ENCODE measurements around the gene CCDC91. TPM values are rescaled to one million over a fixed set of nuclear protein-coding genes. Genes with fewer than 3 reads are reported as not detected.
"Not testable (repeated sequence)": the region's sequence is repeated elsewhere in the genome, so short reads cannot be mapped to it uniquely, and the experiment has no call there.

Gene CCDC91
- total RNA-seq, 1 experiment from 2014 or later: 26.8 TPM

- CTCF ChIA-PET: no interaction called here
- H3K9me3 ChIP-seq (ENCODE audit: low read depth, low read length, poor library complexity, severe bottlenecking): no peaks in the 10 kb centered on the region
- no TSS peak for BruUV-seq (replicated peaks)
- H3K36me3 ChIP-seq (ENCODE audit: insufficient read depth, low read length, poor library complexity, severe bottlenecking): no peaks in the 10 kb centered on the region
- DNase-seq (ENCODE audit: low spot score): no peak
- H3K4me3 ChIP-seq (ENCODE audit: low read depth, low read length, poor library complexity, severe bottlenecking): no peak overlapping the region
- TF ChIP-seq EZH2 (IDR thresholded peaks at IDR 0.05; ENCODE audit: borderline replicate concordance, low read depth, low read length, poor library complexity, severe bottlenecking): no peak
- TF ChIP-seq, protein P1, sequence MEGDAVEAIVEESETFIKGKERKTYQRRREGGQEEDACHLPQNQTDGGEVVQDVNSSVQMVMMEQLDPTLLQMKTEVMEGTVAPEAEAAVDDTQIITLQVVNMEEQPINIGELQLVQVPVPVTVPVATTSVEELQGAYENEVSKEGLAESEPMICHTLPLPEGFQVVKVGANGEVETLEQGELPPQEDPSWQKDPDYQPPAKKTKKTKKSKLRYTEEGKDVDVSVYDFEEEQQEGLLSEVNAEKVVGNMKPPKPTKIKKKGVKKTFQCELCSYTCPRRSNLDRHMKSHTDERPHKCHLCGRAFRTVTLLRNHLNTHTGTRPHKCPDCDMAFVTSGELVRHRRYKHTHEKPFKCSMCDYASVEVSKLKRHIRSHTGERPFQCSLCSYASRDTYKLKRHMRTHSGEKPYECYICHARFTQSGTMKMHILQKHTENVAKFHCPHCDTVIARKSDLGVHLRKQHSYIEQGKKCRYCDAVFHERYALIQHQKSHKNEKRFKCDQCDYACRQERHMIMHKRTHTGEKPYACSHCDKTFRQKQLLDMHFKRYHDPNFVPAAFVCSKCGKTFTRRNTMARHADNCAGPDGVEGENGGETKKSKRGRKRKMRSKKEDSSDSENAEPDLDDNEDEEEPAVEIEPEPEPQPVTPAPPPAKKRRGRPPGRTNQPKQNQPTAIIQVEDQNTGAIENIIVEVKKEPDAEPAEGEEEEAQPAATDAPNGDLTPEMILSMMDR (conservative IDR thresholded peaks at IDR 0.05; ENCODE audit: low read depth, low read length): no peak
- H3K4me1 ChIP-seq (ENCODE audit: insufficient read depth, low read length, poor library complexity, severe bottlenecking): no peaks in the 10 kb centered on the region
- no peaks in the 10 kb centered on the region for H3K27me3 ChIP-seq (replicated peaks; ENCODE audit: insufficient read depth, low read depth, low read length, poor library complexity)
- H3K27ac ChIP-seq (ENCODE audit: low read depth, low read length, poor library complexity, severe bottlenecking): no peak overlapping the region
- intact Hi-C loops (cut with micrococcal nuclease; ENCODE audit: unreplicated experiment): no loop called here
- POLR2A ChIA-PET (ENCODE audit: low non-redundant PET): no interaction called here
These were observed 273.1 kb downstream of the CCDC91 start for GRCh38 chr12:28463396-28463795.

DNA sequence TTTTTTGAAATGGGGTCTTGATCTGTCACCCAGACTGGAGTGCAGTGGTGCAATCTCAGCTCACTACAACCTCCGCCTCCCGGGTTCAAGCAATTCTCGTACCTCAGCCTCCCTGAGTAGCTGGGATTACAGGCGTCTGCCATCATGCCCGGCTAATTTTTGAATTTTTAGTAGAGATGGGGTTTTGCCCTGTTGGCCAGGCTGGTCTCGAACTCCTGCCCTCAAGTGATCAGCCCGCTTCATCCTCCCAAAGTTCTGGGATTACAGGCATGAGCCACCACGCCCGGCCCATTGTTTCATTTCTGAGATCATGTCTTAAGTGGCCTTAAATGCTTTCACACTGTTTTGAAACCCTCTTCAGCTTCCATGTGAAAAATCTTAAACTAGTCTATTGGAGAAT, 281.5 kb downstream of the CCDC91 start:
- DNase-seq (ENCODE audit: low spot score); CTCF ChIA-PET; H3K9me3 ChIP-seq (ENCODE audit: low read depth, low read length, poor library complexity, severe bottlenecking); intact Hi-C loops (cut with micrococcal nuclease; ENCODE audit: unreplicated experiment); H3K27me3 ChIP-seq (replicated peaks; ENCODE audit: insufficient read depth, low read depth, low read length, poor library complexity); H3K27ac ChIP-seq (ENCODE audit: low read depth, low read length, poor library complexity, severe bottlenecking); H3K36me3 ChIP-seq (ENCODE audit: insufficient read depth, low read length, poor library complexity, severe bottlenecking); BruUV-seq (replicated peaks); H3K4me3 ChIP-seq (ENCODE audit: low read depth, low read length, poor library complexity, severe bottlenecking); POLR2A ChIA-PET (ENCODE audit: low non-redundant PET); H3K4me1 ChIP-seq (ENCODE audit: insufficient read depth, low read length, poor library complexity, severe bottlenecking): not testable (repeated sequence)

- POLR2A ChIA-PET (ENCODE audit: low non-redundant PET): not testable (repeated sequence)
These were observed 285.9 kb downstream of the CCDC91 start for GRCh38 chr12:28476206-28476605.

DNA sequence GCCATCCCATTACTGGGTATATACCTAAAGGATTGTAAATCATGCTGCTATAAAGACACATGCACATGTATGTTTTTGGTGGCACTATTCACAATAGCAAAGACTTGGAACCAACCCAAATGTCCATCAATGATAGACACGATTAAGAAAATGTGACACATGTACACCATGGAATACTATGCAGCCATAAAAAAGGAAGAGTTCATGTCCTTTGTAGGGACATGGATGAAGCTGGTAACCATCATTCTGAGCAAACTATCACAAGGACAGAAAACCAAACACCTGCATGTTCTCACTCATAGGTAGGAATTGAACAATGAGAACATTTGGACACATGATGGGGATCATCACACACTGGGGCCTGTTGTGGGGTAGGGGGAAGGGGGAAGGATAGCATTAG, 288.8 kb downstream of the CCDC91 start:
- H3K27ac ChIP-seq (ENCODE audit: low read depth, low read length, poor library complexity, severe bottlenecking); BruUV-seq (replicated peaks); CTCF ChIA-PET; H3K4me3 ChIP-seq (ENCODE audit: low read depth, low read length, poor library complexity, severe bottlenecking); H3K4me1 ChIP-seq (ENCODE audit: insufficient read depth, low read length, poor library complexity, severe bottlenecking); intact Hi-C loops (cut with micrococcal nuclease; ENCODE audit: unreplicated experiment); POLR2A ChIA-PET (ENCODE audit: low non-redundant PET); H3K27me3 ChIP-seq (replicated peaks; ENCODE audit: insufficient read depth, low read depth, low read length, poor library complexity); H3K36me3 ChIP-seq (ENCODE audit: insufficient read depth, low read length, poor library complexity, severe bottlenecking); H3K9me3 ChIP-seq (ENCODE audit: low read depth, low read length, poor library complexity, severe bottlenecking); DNase-seq (ENCODE audit: low spot score): not testable (repeated sequence)

More at GRCh38 chr12:28476206-28476605, 285.9 kb downstream of the CCDC91 start:
- BruUV-seq (replicated peaks); H3K27ac ChIP-seq (ENCODE audit: low read depth, low read length, poor library complexity, severe bottlenecking); CTCF ChIA-PET; H3K9me3 ChIP-seq (ENCODE audit: low read depth, low read length, poor library complexity, severe bottlenecking); H3K4me3 ChIP-seq (ENCODE audit: low read depth, low read length, poor library complexity, severe bottlenecking); H3K4me1 ChIP-seq (ENCODE audit: insufficient read depth, low read length, poor library complexity, severe bottlenecking); H3K27me3 ChIP-seq (replicated peaks; ENCODE audit: insufficient read depth, low read depth, low read length, poor library complexity); H3K36me3 ChIP-seq (ENCODE audit: insufficient read depth, low read length, poor library complexity, severe bottlenecking); intact Hi-C loops (cut with micrococcal nuclease; ENCODE audit: unreplicated experiment); DNase-seq (ENCODE audit: low spot score): not testable (repeated sequence)

DNA sequence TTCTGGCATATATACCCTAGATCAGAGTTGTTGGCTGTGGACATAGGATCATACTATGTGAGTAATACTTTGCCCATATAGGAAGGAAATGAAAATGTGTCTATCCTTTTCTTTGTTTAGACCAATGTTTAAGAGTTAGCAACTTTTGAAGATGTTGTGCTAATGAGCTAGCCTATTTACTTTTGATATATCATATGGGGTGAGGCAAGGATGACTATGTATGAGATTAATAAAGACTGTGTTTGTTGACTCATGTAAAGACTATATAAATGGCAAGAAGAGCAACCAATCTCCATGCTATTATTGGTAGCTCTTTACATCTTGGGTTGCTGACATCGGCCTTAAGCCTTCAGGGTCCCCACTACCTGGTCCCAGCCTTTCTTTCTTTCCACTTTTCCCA, 289.4 kb downstream of the CCDC91 start:
- POLR2A ChIA-PET (ENCODE audit: low non-redundant PET): no interaction called here

More for the DNA sequence above, 289.4 kb downstream of the CCDC91 start:
- intact Hi-C loops (cut with micrococcal nuclease; ENCODE audit: unreplicated experiment): no loop called here
- no peaks in the 10 kb centered on the region for H3K9me3 ChIP-seq (ENCODE audit: low read depth, low read length, poor library complexity, severe bottlenecking)
- H3K36me3 ChIP-seq (ENCODE audit: insufficient read depth, low read length, poor library complexity, severe bottlenecking): no peaks in the 10 kb centered on the region
- no peaks in the 10 kb centered on the region for H3K4me1 ChIP-seq (ENCODE audit: insufficient read depth, low read length, poor library complexity, severe bottlenecking)
- no peak overlapping the region for H3K27ac ChIP-seq (ENCODE audit: low read depth, low read length, poor library complexity, severe bottlenecking)
- no peak overlapping the region for H3K4me3 ChIP-seq (ENCODE audit: low read depth, low read length, poor library complexity, severe bottlenecking)
- no peak for DNase-seq (ENCODE audit: low spot score)
- H3K27me3 ChIP-seq (replicated peaks; ENCODE audit: insufficient read depth, low read depth, low read length, poor library complexity): no peaks in the 10 kb centered on the region
- CTCF ChIA-PET: no interaction called here
- no TSS peak for BruUV-seq (replicated peaks)
- TF ChIP-seq, protein P1 (conservative IDR thresholded peaks at IDR 0.05; ENCODE audit: low read depth, low read length): no peak
- TF ChIP-seq EZH2 (IDR thresholded peaks at IDR 0.05; ENCODE audit: borderline replicate concordance, low read depth, low read length, poor library complexity, severe bottlenecking): no peak

All from A673 (cell line).